Pancreas (tissue), 10 donors: ENCODE data around the gene UBASH3B. TPM values are rescaled to one million over a fixed set of nuclear protein-coding genes. Genes with fewer than 3 reads are reported as not detected.

Experiments
- ATAC-seq, 4 donors: fragments of 200-7000 bp; cut with Tn5 transposase; one replicate each; pipeline versions ENCODE4 v1.8.0 to v1.9.1; 2020; ENCODE audit warnings: mild to moderate bottlenecking in 4 of 4, moderate library complexity in 4 of 4
- DNase-seq, 6 donors: peaks; one replicate each; pipeline ENCODE4 v3.0.0-alpha.2; 2020
- FAIRE-seq: peaks from 2 replicates; lab custom pipeline; 2012; peaks lifted over from hg19 to GRCh38; lab: Jason Lieb, UNC
- H3K27ac ChIP-seq, 4 donors: fragments of 200-600 bp; sonication (generic); 1 replicate in 3 of 4; 2 replicates in 1 of 4; pipeline versions ENCODE4 v1.5.0 to v1.8.0; 2020
- H3K27me3 ChIP-seq, 4 donors: fragments of 200-600 bp; one replicate each; pipeline ENCODE4 v1.8.0; 2021
- H3K36me3 ChIP-seq, 3 donors: fragments of 200-600 bp; sonication (generic) in 1 of 3; one replicate each; pipeline versions ENCODE4 v1.5.0 to v1.8.0; 2020 to 2021
- H3K4me1 ChIP-seq, 3 donors: fragments of 200-600 bp; one replicate each; pipeline ENCODE4 v1.8.0; 2021
- H3K4me3 ChIP-seq, 4 donors: fragments of 200-600 bp; sonication (generic) in 2 of 4; one replicate each; pipeline versions ENCODE4 v1.5.0 to v1.8.0; 2020 to 2021
- H3K9me3 ChIP-seq, 4 donors: fragments of 200-600 bp; one replicate each; pipeline ENCODE4 v1.8.0; 2021
- WGBS, 2 donors: extraction: QIAGEN DNeasy Blood & Tissue Kit; methylation state at CpG; one replicate each; pipeline ENCODE4 v1.1.7; 2013; 5-methylcytosine and 5-hydroxymethylcytosine counted together
- intact Hi-C, 3 donors: fragments of 100-400 bp; cut with DNase I; formaldehyde crosslinking; loops; one replicate each; pipeline versions ENCODE4 v1.11.1 to v1.14.2; 2022
- polyA plus RNA-seq, 2 donors: library from polyadenylated mRNA; stranded (reverse); fragments of 200-250 nt; gene quantifications; one replicate each; pipeline ENCODE4 v1.2.3, GENCODE V29; 2013
- total RNA-seq, 6 donors: library from RNA; stranded (reverse); fragmentation: NEBNext Ultra II Directional in 4 of 6; extraction: Animal tissue kit (Norgen Biotek cat#: 25700) in 4 of 6; gene quantifications; one replicate each; pipeline versions ENCODE4 v1.2.1 to v1.2.4, GENCODE V29; 2021 to 2023
- TF ChIP-seq, protein P1 (sequence below), 4 donors: fragments of 200-600 bp; sonication (generic) in 3 of 4; IDR thresholded peaks; one replicate each; pipeline versions ENCODE4 v1.5.0 to v1.8.0; 2021; ENCODE audit warnings: antibody characterized with exemption in 4 of 4
- donor health status: healthy with polysubstance abuse.
- donor health status: DM: no; HTN: no; CAD: no; lungs with moderate emphysema.
- donor health status: DM: no; HTN: no; CAD: no.
- donor health status: control.
- donor health status: control.
- donor health status: Bipolar disorder and iron deficiency.
- donor health status: DM: yes; HTN: yes; CAD: no.
- donor health status: DM: no; HTN: no; CAD: no.
- donor health status: DM: no; HTN: no; CAD: no.
- donor health status: DM: yes; HTN: yes; CAD: no.

Gene UBASH3B
- total and polyA plus RNA-seq, 8 donors = 0.56 to 5.8 (median 1.8) TPM

DNA sequence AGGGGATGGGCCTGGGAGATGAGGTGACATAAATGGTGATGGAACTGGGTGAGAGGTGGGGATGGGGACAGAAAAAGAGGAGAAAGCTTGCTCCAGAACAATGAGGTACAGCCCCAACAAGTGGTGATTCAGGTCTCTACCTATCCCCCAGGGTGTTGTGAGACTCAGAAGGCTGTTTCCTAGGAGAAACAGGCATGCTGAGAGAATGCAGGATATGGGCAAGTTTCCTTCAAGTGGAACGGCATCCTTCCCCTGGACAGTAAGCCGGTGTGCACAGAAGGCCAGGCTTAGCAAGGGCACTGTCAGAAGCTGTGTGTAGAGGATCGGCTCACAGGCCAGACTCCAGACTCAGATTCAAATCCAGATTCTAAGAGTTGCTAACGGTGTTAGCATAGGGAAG, 148.6 kb downstream of the UBASH3B start:
- no peak for FAIRE-seq
- TF ChIP-seq, protein P1, sequence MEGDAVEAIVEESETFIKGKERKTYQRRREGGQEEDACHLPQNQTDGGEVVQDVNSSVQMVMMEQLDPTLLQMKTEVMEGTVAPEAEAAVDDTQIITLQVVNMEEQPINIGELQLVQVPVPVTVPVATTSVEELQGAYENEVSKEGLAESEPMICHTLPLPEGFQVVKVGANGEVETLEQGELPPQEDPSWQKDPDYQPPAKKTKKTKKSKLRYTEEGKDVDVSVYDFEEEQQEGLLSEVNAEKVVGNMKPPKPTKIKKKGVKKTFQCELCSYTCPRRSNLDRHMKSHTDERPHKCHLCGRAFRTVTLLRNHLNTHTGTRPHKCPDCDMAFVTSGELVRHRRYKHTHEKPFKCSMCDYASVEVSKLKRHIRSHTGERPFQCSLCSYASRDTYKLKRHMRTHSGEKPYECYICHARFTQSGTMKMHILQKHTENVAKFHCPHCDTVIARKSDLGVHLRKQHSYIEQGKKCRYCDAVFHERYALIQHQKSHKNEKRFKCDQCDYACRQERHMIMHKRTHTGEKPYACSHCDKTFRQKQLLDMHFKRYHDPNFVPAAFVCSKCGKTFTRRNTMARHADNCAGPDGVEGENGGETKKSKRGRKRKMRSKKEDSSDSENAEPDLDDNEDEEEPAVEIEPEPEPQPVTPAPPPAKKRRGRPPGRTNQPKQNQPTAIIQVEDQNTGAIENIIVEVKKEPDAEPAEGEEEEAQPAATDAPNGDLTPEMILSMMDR (IDR thresholded peaks at IDR 0.05) = no peak
- no peak for ATAC-seq

DNA sequence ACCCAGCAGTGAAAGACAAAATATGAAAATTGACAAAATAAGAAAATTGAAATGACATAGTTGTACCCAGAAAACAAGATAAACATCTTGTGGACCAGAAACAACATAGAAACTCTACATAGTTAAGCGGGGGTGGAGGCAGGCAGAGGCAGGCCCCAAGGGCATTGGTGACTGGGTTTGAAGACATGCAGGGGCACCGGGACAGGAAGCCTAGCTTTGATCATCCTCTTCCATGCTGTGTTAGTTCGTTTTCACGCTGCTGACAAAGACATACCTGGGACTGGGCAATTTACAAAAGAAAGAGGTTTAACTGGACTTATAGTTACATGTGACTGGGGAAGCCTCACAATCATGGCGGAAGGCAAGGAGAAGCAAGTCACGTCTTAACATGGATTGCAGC, 149.3 kb downstream of the UBASH3B start:
- TF ChIP-seq, protein P1 (IDR thresholded peaks at IDR 0.05) = no peak
- H3K9me3 ChIP-seq = no peaks in the 10 kb centered on the region
- intact Hi-C loops = no loop called here
- 82 to 87% methylated on average over 6 of the region's 6 CpGs for WGBS, 2 donors
- no peak for FAIRE-seq
- no peak overlapping the region for H3K4me3 ChIP-seq
- H3K36me3 ChIP-seq = no peaks in the 10 kb centered on the region
- no peak for DNase-seq
- no peak for ATAC-seq
- no peak overlapping the region for H3K27ac ChIP-seq
- no peaks in the 10 kb centered on the region for H3K4me1 ChIP-seq
- H3K27me3 ChIP-seq = no peaks in the 10 kb centered on the region

More for the DNA sequence above, 148.6 kb downstream of the UBASH3B start:
- H3K4me3 ChIP-seq = no peak overlapping the region
- 84 to 91% methylated on average over 4 of the region's 4 CpGs for WGBS, 2 donors
- H3K27ac ChIP-seq = no peak overlapping the region
- no peaks in the 10 kb centered on the region for H3K9me3 ChIP-seq
- H3K27me3 ChIP-seq = no peaks in the 10 kb centered on the region
- no peaks in the 10 kb centered on the region for H3K36me3 ChIP-seq
- intact Hi-C loops = no loop called here
- H3K4me1 ChIP-seq = no peaks in the 10 kb centered on the region
- no peak for DNase-seq

DNA sequence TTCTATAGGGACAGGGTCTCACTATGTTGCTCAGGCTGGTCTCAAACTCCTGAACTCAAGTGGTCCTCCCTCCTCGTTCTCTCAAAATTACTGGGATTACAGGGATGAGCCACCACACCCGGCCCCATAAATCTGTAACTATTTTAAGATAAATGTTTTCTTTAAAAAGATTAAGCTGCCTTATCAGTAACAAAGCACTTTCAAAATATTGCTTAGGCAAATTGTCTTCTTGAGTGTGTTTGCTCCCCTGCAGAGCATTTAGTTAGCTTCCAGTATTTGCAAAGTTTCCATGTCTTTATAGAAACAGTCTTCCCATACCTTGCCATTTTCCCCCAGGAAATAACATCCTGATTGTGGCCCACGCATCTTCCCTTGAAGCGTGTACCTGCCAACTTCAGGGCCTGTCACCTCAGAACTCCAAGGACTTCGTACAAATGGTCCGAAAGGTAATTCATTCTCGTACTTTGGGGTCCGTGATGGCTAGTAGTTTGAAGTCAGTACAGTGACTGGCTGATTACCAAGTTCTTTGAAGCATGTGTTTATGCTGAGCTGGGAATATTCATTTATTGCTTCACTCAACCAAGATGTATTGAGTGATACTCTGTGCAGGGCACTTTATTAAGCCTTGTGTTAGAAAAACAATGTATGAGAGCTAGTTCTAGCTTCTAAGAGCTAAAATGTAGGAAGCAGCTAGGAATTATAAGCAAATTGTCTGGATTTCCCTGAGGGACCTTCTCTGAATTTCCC, 152.4 kb downstream of the UBASH3B start:
- H3K36me3 ChIP-seq = no peaks in the 10 kb centered on the region
- TF ChIP-seq, protein P1 (IDR thresholded peaks at IDR 0.05) = no peak
- DNase-seq = no peak
- no peak overlapping the region for H3K4me3 ChIP-seq
- WGBS, 2 donors = 78 to 88% methylated on average over 8 of the region's 8 CpGs
- ATAC-seq = no peak
- peak overlapping the region in 2 of 4 donors; percentile 18 to 21 for H3K27ac ChIP-seq
- intact Hi-C loops = no loop called here
- no peaks in the 10 kb centered on the region for H3K9me3 ChIP-seq
- no peaks in the 10 kb centered on the region for H3K27me3 ChIP-seq
- no peaks in the 10 kb centered on the region for H3K4me1 ChIP-seq
- FAIRE-seq = no peak

DNA sequence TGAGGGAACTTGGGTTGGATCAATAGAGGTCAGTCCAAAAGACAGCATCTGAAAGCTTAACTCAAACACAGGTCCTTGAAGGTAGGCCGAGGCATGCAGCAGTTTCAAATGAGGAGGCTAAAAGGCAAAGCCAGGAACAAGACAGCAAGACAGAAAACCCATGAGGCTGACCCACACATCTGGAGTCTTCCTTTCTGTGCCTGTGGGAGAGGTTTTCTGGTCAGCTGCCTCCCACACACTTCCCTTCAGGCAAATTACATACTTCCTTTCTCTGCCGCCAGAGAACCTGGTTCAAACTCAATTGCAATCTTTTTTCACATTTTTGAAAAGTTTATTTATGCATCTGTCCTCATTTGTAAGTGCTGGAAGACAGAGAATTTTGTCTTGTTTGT, 153.0 kb downstream of the UBASH3B start:
- DNase-seq (no peak), ATAC-seq (peak in 2 of 4 donors; percentile 27 to 69)
- peak overlapping the region in 2 of 4 donors; percentile 18 to 21 for H3K27ac ChIP-seq

More for the DNA sequence above, 153.0 kb downstream of the UBASH3B start:
- WGBS, 2 donors = 74 to 77% methylated on average over 2 of the region's 2 CpGs
- Histone ChIP-seq H3K36me3 (no peaks in the 10 kb centered on the region), H3K9me3 (no peaks in the 10 kb centered on the region), H3K4me3 (no peak overlapping the region), H3K27me3 (no peaks in the 10 kb centered on the region), H3K4me1 (no peaks in the 10 kb centered on the region)
- TF ChIP-seq, protein P1 (IDR thresholded peaks at IDR 0.05) = no peak
- FAIRE-seq = no peak
- intact Hi-C loops = no loop called here
